ENCODE data around the gene MED12. TPM values are rescaled to one million over a fixed set of nuclear protein-coding genes. Genes with fewer than 3 reads are reported as not detected.

Gene MED12
- total and polyA plus RNA-seq, 2 of the 8 experiments (the other 6 are each of a cell fraction or from before 2014, with no cell fraction given) = 19.4 to 48.9 TPM

DNA sequence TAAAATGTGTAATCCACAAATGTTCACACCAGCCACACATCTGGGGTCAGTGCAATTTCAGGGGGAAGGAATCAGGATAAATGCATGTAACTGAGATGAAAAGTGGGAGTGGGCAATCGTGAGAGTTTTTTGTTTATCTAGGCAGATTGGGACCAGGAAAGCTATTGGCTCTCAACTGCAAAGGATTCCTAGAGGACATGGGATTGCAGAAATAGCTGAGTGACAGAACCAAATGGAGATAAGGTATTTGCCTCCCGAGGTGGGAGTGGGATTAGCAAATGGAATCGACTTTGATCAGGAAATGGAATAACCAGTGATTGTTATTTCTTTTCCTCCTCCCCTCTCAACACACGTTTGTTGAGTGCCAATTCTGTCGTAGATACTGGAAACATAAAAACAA, 65.7 kb downstream of the MED12 start:
- H3K79me2 ChIP-seq (ENCODE audit: control insufficient read depth in 1 of 2, insufficient read depth in 2 of 2, low read length in 2 of 2) = no peaks in the 10 kb centered on the region
- POLR2A ChIA-PET (ENCODE audit: partially characterized antibody) = interaction anchor here (1.8 to 1.9 kb wide), 2 partner anchors 9 to 67 kb away, joined by 4 to 5 read pairs; no protein-coding TSS in a partner anchor
- H3K27me3 ChIP-seq (replicated peaks in 1 of 4; ENCODE audit: control insufficient read depth in 3 of 4, extremely low read depth in 1 of 4, insufficient read depth in 3 of 4, low read length in 3 of 4) = no peaks in the 10 kb centered on the region
- no peak overlapping the region for H3K56ac ChIP-seq (replicated peaks; ENCODE audit: insufficient read length, low read depth, low read length)
- no peak overlapping the region for H3K4me3 ChIP-seq (ENCODE audit: extremely low read depth in 1 of 4, insufficient read depth in 2 of 4, low read depth in 3 of 4, low read length in 4 of 4)
- H3K27ac ChIP-seq (ENCODE audit: low read depth, low read length) = no peak overlapping the region
- no peak overlapping the region for H4K91ac ChIP-seq (replicated peaks; ENCODE audit: insufficient read length, low read length)
- 82% methylated on average over 4 of the region's 5 CpGs; no CpG with 5 or more reads in 1 of the 2 experiments for WGBS, 2 experiments (ENCODE audit: extremely low coverage in 1 of 2, insufficient coverage in 1 of 2, insufficient read length in 1 of 2, insufficient replicate concordance in 2 of 2, low coverage in 1 of 2, low lambda C conversion rate in 2 of 2, missing lambda C conversion rate in 1 of 2)
- no peak overlapping the region for H2AK5ac ChIP-seq (ENCODE audit: low read depth, low read length)
- peaks cover 3 to 7% (median 5%) of the 10 kb centered on the region in 4 experiments; a peak in 4 of 7 replicates for H3K4me1 ChIP-seq (replicated peaks in 1 of 4; ENCODE audit: control insufficient read depth in 3 of 4, insufficient read depth in 4 of 4, low read length in 3 of 4)
- no peak overlapping the region for H4K8ac ChIP-seq (ENCODE audit: extremely low read depth, insufficient read depth, low read length)
- H3K23me2 ChIP-seq (ENCODE audit: low read depth, low read length) = no peaks in the 10 kb centered on the region
- H3K23ac ChIP-seq (ENCODE audit: insufficient read length) = no peak overlapping the region
- H2BK12ac ChIP-seq (ENCODE audit: low read depth, low read length) = no peak overlapping the region
- CTCF ChIA-PET (ENCODE audit: partially characterized antibody) = interaction anchor here (0.8 kb wide), 1 partner anchor 55 kb away, joined by 4 read pairs; no protein-coding TSS in a partner anchor
- no peak overlapping the region for H3K18ac ChIP-seq (ENCODE audit: extremely low read depth, low read length)
- H3K4me2 ChIP-seq (ENCODE audit: insufficient read depth in 1 of 2, low read depth in 2 of 2, low read length in 2 of 2) = no peak overlapping the region
- no peaks in the 10 kb centered on the region for H4K20me1 ChIP-seq (replicated peaks in 1 of 2; ENCODE audit: control insufficient read depth in 1 of 2, insufficient read depth in 2 of 2, low read length in 2 of 2)
- no peak overlapping the region for H3K9ac ChIP-seq (replicated peaks in 1 of 4; ENCODE audit: extremely low read depth in 1 of 4, low read depth in 3 of 4, low read length in 3 of 4)
- no peak overlapping the region for H3K4ac ChIP-seq (replicated peaks; ENCODE audit: insufficient read length, low read depth, low read length)
- FAIRE-seq = no peak
- no peak overlapping the region for H2BK20ac ChIP-seq (ENCODE audit: low read length)
- H4K5ac ChIP-seq (ENCODE audit: insufficient read length, low read depth, low read length) = no peak overlapping the region
- H2BK120ac ChIP-seq (replicated peaks; ENCODE audit: low read depth, low read length) = no peak overlapping the region
- no peak overlapping the region for H2AFZ ChIP-seq (ENCODE audit: low read length)
- no peaks in the 10 kb centered on the region for H3K9me3 ChIP-seq (ENCODE audit: insufficient read depth in 2 of 2, low read depth in 1 of 2, low read length in 1 of 2)
- TF ChIP-seq KDM4A (IDR thresholded peaks at IDR 0.05; ENCODE audit: low read depth, low read length, severe bottlenecking) (no peak), CTBP2 (IDR thresholded peaks at IDR 0.05; ENCODE audit: borderline replicate concordance, insufficient read depth, insufficient read length, low read length) (no peak), BCL11A (IDR thresholded peaks at IDR 0.05; ENCODE audit: low read depth in 2 of 2, low read length in 2 of 2) (no peak), GABPA (IDR thresholded peaks at IDR 0.05; ENCODE audit: borderline replicate concordance, insufficient read depth, low read length) (no peak), ZNF274 (IDR thresholded peaks at IDR 0.05; ENCODE audit: borderline replicate concordance, extremely low read depth, low read length) (no peak), GTF2F1 (IDR thresholded peaks at IDR 0.05; ENCODE audit: borderline replicate concordance, low read depth, low read length) (no peak), KDM1A (IDR thresholded peaks at IDR 0.05; ENCODE audit: borderline replicate concordance, low read length) (no peak), PHF8 (conservative IDR thresholded peaks at IDR 0.05; ENCODE audit: low read depth, low read length) (no peak), RBBP5 (IDR thresholded peaks at IDR 0.05; ENCODE audit: borderline replicate concordance, low read depth, low read length) (no peak), BACH1 (IDR thresholded peaks at IDR 0.05; ENCODE audit: low read length) (no peak)
- H2BK5ac ChIP-seq (ENCODE audit: low read depth, low read length) = no peak overlapping the region
- no peaks in the 10 kb centered on the region for H3K36me3 ChIP-seq (ENCODE audit: control insufficient read depth in 2 of 4, insufficient read depth in 4 of 4, low read length in 3 of 4)
- H3K79me1 ChIP-seq (ENCODE audit: low read depth, low read length) = no peaks in the 10 kb centered on the region
- DNase-seq (ENCODE audit: low read depth in 1 of 2, low spot score in 2 of 2) = no peak
- H3K14ac ChIP-seq (ENCODE audit: insufficient read length) = no peak overlapping the region
- H2BK15ac ChIP-seq (ENCODE audit: low read length) = no peak overlapping the region

Data from H1 (cell line).